HepG2 (cell line): ENCODE measurements around the gene TRIM37. TPM values are rescaled to one million over a fixed set of nuclear protein-coding genes. Genes with fewer than 3 reads are reported as not detected.

Experiments used
- ATAC-seq: fragments of 200-7000 bp; cut with Tn5 transposase; 3 replicates; pipeline ENCODE4 v1.9.1; 2020; ENCODE audit warnings: mild to moderate bottlenecking, moderate library complexity
- BruUV-seq: library from RNA; stranded (reverse); fragments of 400-500 nt; replicated peaks from 2 replicates; lab custom pipeline; 2021; lab: Mats Ljungman, UMichigan
- CTCF ChIA-PET: fragments of 300-600 bp; formaldehyde crosslinking; extraction: SDS; loops from one replicate; lab custom pipeline; 2021; ENCODE audit warnings: low total read pairs, inconsistent platforms, low intra/inter-chr PET ratio; lab: Yijun Ruan, JAX
- POLR2A ChIA-PET: fragments of 350-600 bp; sonication (Branson Sonifier 250); formaldehyde crosslinking; loops from one replicate; lab custom pipeline; 2020; ENCODE audit warnings: antibody characterized with exemption, inconsistent platforms; lab: Yijun Ruan, JAX
- DNase-seq: peaks from one replicate; pipeline ENCODE4 v3.0.0-alpha.2; 2015; ENCODE audit warnings: low spot score
- FAIRE-seq: peaks from 3 replicates; lab custom pipeline; 2011; peaks lifted over from hg19 to GRCh38; lab: Jason Lieb, UNC
- H2AFZ ChIP-seq: one replicate; pipeline ENCODE4 v1.6.1; 2011; ENCODE audit warnings: low read length, inconsistent platforms
- H3K27ac ChIP-seq: fragments of 300-600 bp; 3 replicates; pipeline ENCODE4 v1.8.0; 2011; ENCODE audit warnings: mixed run types, mild to moderate bottlenecking, mixed read lengths, low read length, inconsistent platforms; ENCODE audit not compliant: insufficient read depth; ENCODE audit errors: extremely low read length
- H3K27me3 ChIP-seq, 2 experiments: fragments of 200-600 bp in 1 of 2; 2 replicates in 1 of 2; 3 replicates in 1 of 2; pipeline versions ENCODE4 v1.6.0 to v1.8.0; 2011; ENCODE audit warnings: low read length in 2 of 2, mild to moderate bottlenecking in 2 of 2, moderate library complexity in 2 of 2, inconsistent platforms in 1 of 2; ENCODE audit not compliant: insufficient read depth in 2 of 2, control insufficient read depth in 1 of 2
- H3K36me3 ChIP-seq, 2 experiments: fragments of 200-600 bp in 1 of 2; replicated peaks in 1 of 2; 2 replicates in 1 of 2; 3 replicates in 1 of 2; pipeline versions ENCODE4 v1.5.1 to v1.8.0; 2011; ENCODE audit warnings: low read length in 2 of 2, inconsistent platforms in 1 of 2; ENCODE audit not compliant: insufficient read depth in 2 of 2, control insufficient read depth in 1 of 2
- H3K4me1 ChIP-seq: 2 replicates; pipeline ENCODE4 v1.5.1; 2012; ENCODE audit warnings: low read length, inconsistent platforms; ENCODE audit not compliant: insufficient read depth
- H3K4me2 ChIP-seq: 2 replicates; pipeline ENCODE4 v1.6.0; 2011; ENCODE audit warnings: low read depth, low read length, inconsistent platforms
- H3K4me3 ChIP-seq, 3 experiments: fragments of 200-600 bp in 1 of 3; sonication (generic), shearing (Covaris generic) in 1 of 3; replicated peaks in 1 of 3; 2 replicates each; pipeline ENCODE4 v1.5.1; 2011 to 2016; ENCODE audit warnings: low read length in 3 of 3, inconsistent platforms in 2 of 3, low read depth in 2 of 3, mild to moderate bottlenecking in 2 of 3, control low read depth in 1 of 3, mixed read lengths in 1 of 3; ENCODE audit not compliant: insufficient read depth in 1 of 3
- H3K79me2 ChIP-seq: one replicate; pipeline ENCODE4 v1.6.1; 2011; ENCODE audit warnings: low read length, inconsistent platforms; ENCODE audit not compliant: insufficient read depth
- H3K9ac ChIP-seq: 2 replicates; pipeline ENCODE4 v1.6.0; 2011; ENCODE audit warnings: mild to moderate bottlenecking, low read depth, low read length, inconsistent platforms; ENCODE audit not compliant: insufficient read depth
- H3K9me3 ChIP-seq: 2 replicates; pipeline ENCODE4 v1.5.1; 2012; ENCODE audit warnings: mild to moderate bottlenecking, low read length
- H4K20me1 ChIP-seq: 2 replicates; pipeline ENCODE4 v1.6.0; 2011; ENCODE audit warnings: inconsistent platforms, mild to moderate bottlenecking, low read length, moderate library complexity; ENCODE audit not compliant: insufficient read depth
- CEBPB ChIP-seq: IDR thresholded peaks from 2 replicates; pipeline ENCODE4 v1.6.1; 2011; ENCODE audit warnings: low read depth, low read length, improper control_type of control experiment, borderline replicate concordance
- CHD4 ChIP-seq: fragments of 200-600 bp; sonication (generic); IDR thresholded peaks from 2 replicates; pipeline ENCODE4 v1.7.0; 2017; ENCODE audit warnings: mild to moderate bottlenecking, low read length, borderline replicate concordance
- CREBL2 ChIP-seq: sonication (generic); formaldehyde crosslinking; IDR thresholded peaks from 2 replicates; pipeline ENCODE4 v1.8.1; 2023; ENCODE audit warnings: missing genetic modification reagents, mild to moderate bottlenecking, borderline replicate concordance
- CREM ChIP-seq, 2 experiments: sonication (generic) in 1 of 2; formaldehyde crosslinking in 1 of 2; IDR thresholded peaks; 2 replicates each; pipeline versions ENCODE4 v1.4.0 to v1.6.1; 2016 to 2020; ENCODE audit warnings: antibody characterized with exemption in 1 of 2, mild to moderate bottlenecking in 1 of 2, missing genetic modification reagents in 1 of 2
- EEA1 ChIP-seq: sonication (generic); formaldehyde crosslinking; IDR thresholded peaks from 2 replicates; pipeline ENCODE4 v1.5.1; 2020; ENCODE audit warnings: mild to moderate bottlenecking, missing genetic modification reagents, borderline replicate concordance
- HBP1 ChIP-seq: IDR thresholded peaks from 2 replicates; pipeline ENCODE4 v1.6.1; 2016; ENCODE audit warnings: low read depth, control low read depth
- HDAC2 ChIP-seq: sonication (generic); formaldehyde crosslinking; IDR thresholded peaks from 2 replicates; pipeline ENCODE4 v1.4.0; 2020; ENCODE audit warnings: missing genetic modification reagents
- HOXD1 ChIP-seq: sonication (generic); formaldehyde crosslinking; IDR thresholded peaks from 2 replicates; pipeline ENCODE4 v1.5.0; 2020; ENCODE audit warnings: missing genetic modification reagents
- JUNB ChIP-seq: sonication (generic); formaldehyde crosslinking; IDR thresholded peaks from 2 replicates; pipeline ENCODE4 v1.8.0; 2022; ENCODE audit warnings: missing genetic modification reagents, mild to moderate bottlenecking, borderline replicate concordance
- NPAS2 ChIP-seq: sonication (generic); formaldehyde crosslinking; IDR thresholded peaks from 2 replicates; pipeline ENCODE4 v1.8.0; 2022; ENCODE audit warnings: mild to moderate bottlenecking, missing genetic modification reagents, borderline replicate concordance
- ONECUT2 ChIP-seq: sonication (generic); formaldehyde crosslinking; IDR thresholded peaks from 2 replicates; pipeline ENCODE4 v1.4.0; 2020; ENCODE audit warnings: missing genetic modification reagents
- SMAD3 ChIP-seq: sonication (generic); formaldehyde crosslinking; IDR thresholded peaks from 2 replicates; pipeline ENCODE4 v1.4.0; 2020; ENCODE audit warnings: missing genetic modification reagents
- SP4 ChIP-seq: sonication (generic); formaldehyde crosslinking; IDR thresholded peaks from 2 replicates; pipeline ENCODE4 v1.8.1; 2023; ENCODE audit warnings: mild to moderate bottlenecking, missing genetic modification reagents
- ZNF619 ChIP-seq: sonication (generic); formaldehyde crosslinking; IDR thresholded peaks from 2 replicates; pipeline ENCODE4 v1.4.0; 2020; ENCODE audit warnings: mild to moderate bottlenecking, missing genetic modification reagents
- ZSCAN31 ChIP-seq: sonication (generic); formaldehyde crosslinking; IDR thresholded peaks from 2 replicates; pipeline ENCODE4 v1.5.0; 2020; ENCODE audit warnings: low read depth, mild to moderate bottlenecking, missing genetic modification reagents
- WGBS: methylation state at CpG from one replicate; pipeline ENCODE4 v1.1.6; 2017; ENCODE audit warnings: low lambda C conversion rate; 5-methylcytosine and 5-hydroxymethylcytosine counted together
- in situ Hi-C: cut with HindIII; loops from 2 replicates; pipeline ENCODE4 v1.10.0; 2017; ENCODE audit warnings: low pct_unique_long_range_greater_than_20kb; ENCODE audit not compliant: extremely low pct_ligation_motif_present
- intact Hi-C: fragments of 100-400 bp; cut with micrococcal nuclease; formaldehyde crosslinking; loops from one replicate; pipeline ENCODE4 v1.10.0; 2022; ENCODE audit not compliant: unreplicated experiment
- polyA plus RNA-seq, 8 experiments: library from polyadenylated mRNA; depleted of rRNA in 3 of 8; stranded (reverse) in 7 of 8; unstranded in 1 of 8; fragments of >200 nt; fragmentation: Illumina TruSeq in 4 of 8; extraction: Trizol in 4 of 8; gene quantifications; 2 replicates each; pipeline versions ENCODE4 v1.2.1 to v1.2.3, GENCODE V29; 2011 to 2016; ENCODE audit warnings: low read depth in 4 of 8, missing spikeins in 1 of 8, mixed read lengths in 1 of 8; ENCODE audit not compliant: insufficient read depth in 1 of 8
- total RNA-seq, 5 experiments: library from RNA; depleted of rRNA; stranded (reverse); fragments of >200 nt; fragmentation: Illumina TruSeq; extraction: Trizol; gene quantifications; 2 replicates each; pipeline ENCODE4 v1.2.3, GENCODE V29; 2016; ENCODE audit warnings: low read depth in 1 of 5
- TF ChIP-seq, protein P1 (sequence below): IDR thresholded peaks from 2 replicates; pipeline ENCODE4 v1.4.0; 2020; ENCODE audit warnings: mild to moderate bottlenecking, missing genetic modification reagents

The TRIM37 gene
- total and polyA plus RNA-seq, 2 of the 13 experiments (the other 11 are each of a cell fraction or from before 2014, with no cell fraction given) = 12.4 to 39.1 TPM

DNA sequence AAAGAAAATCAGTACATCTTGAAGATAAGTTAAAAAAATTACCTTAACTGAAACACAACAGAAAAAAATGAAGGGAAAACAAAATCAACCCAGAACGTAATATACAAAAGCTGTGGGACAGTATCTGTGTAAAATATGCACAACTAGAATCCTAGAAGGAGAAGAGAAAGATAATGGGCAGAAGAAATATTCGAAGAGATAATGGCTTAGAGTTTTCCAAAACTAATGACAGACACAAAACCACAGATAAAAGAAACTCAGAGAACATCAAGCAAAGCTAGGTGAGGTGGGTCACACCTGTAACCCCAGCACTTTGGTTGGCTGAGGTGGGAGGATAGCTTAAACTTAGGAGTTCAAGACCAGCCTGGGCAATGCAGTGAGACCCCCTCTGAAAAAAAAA lies 117.1 kb downstream of the TRIM37 start:
- Histone ChIP-seq H2AFZ (no peak overlapping the region), H3K79me2 (no peaks in the 10 kb centered on the region), H3K4me2 (no peak overlapping the region), H3K4me1 (peaks cover 7% of the 10 kb centered on the region), H3K27me3 (no peaks in the 10 kb centered on the region), H4K20me1 (no peaks in the 10 kb centered on the region), H3K36me3 (no peaks in the 10 kb centered on the region), H3K9me3 (no peaks in the 10 kb centered on the region), H3K9ac (no peak overlapping the region), H3K4me3 (no peak overlapping the region), H3K27ac (no peak overlapping the region)
- TF ChIP-seq HBP1 (CRISPR knock-in tag) (no peak), CHD4 (no peak), CREBL2 (CRISPR knock-in tag) (no peak), CREM (IDR thresholded peaks at IDR 0.05) (no peak), CREM (CRISPR knock-in tag; IDR thresholded peaks at IDR 0.05) (no peak), HDAC2 (CRISPR knock-in tag) (no peak), ONECUT2 (CRISPR knock-in tag) (no peak), ZNF619 (no peak), SP4 (CRISPR knock-in tag) (no peak), JUNB (no peak), ZSCAN31 (CRISPR knock-in tag) (no peak), CEBPB (no peak), NPAS2 (CRISPR knock-in tag) (no peak), EEA1 (CRISPR knock-in tag) (no peak), HOXD1 (CRISPR knock-in tag) (no peak), SMAD3 (CRISPR knock-in tag) (no peak)
- TF ChIP-seq, protein P1, sequence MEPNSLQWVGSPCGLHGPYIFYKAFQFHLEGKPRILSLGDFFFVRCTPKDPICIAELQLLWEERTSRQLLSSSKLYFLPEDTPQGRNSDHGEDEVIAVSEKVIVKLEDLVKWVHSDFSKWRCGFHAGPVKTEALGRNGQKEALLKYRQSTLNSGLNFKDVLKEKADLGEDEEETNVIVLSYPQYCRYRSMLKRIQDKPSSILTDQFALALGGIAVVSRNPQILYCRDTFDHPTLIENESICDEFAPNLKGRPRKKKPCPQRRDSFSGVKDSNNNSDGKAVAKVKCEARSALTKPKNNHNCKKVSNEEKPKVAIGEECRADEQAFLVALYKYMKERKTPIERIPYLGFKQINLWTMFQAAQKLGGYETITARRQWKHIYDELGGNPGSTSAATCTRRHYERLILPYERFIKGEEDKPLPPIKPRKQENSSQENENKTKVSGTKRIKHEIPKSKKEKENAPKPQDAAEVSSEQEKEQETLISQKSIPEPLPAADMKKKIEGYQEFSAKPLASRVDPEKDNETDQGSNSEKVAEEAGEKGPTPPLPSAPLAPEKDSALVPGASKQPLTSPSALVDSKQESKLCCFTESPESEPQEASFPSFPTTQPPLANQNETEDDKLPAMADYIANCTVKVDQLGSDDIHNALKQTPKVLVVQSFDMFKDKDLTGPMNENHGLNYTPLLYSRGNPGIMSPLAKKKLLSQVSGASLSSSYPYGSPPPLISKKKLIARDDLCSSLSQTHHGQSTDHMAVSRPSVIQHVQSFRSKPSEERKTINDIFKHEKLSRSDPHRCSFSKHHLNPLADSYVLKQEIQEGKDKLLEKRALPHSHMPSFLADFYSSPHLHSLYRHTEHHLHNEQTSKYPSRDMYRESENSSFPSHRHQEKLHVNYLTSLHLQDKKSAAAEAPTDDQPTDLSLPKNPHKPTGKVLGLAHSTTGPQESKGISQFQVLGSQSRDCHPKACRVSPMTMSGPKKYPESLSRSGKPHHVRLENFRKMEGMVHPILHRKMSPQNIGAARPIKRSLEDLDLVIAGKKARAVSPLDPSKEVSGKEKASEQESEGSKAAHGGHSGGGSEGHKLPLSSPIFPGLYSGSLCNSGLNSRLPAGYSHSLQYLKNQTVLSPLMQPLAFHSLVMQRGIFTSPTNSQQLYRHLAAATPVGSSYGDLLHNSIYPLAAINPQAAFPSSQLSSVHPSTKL (CRISPR knock-in tag) = no peak
- FAIRE-seq (no peak), DNase-seq (no peak), ATAC-seq (no peak)
- WGBS = 94% methylated on average over 2 of the region's 2 CpGs
- BruUV-seq = no TSS peak
- POLR2A ChIA-PET = no interaction called here
- CTCF ChIA-PET = no interaction called here
- intact Hi-C loops (no loop called here), in situ Hi-C loops (no loop called here)
